GM21381 (cell line): Measurements from ENCODE around the gene DNAJA4.
"Not testable (repeated sequence)": the region's sequence is repeated elsewhere in the genome, so short reads cannot be mapped to it uniquely, and the experiment has no call there.

Experiments used
- ATAC-seq: cut with Tn5 transposase; IDR thresholded peaks from one replicate; pipeline ENCODE4 v1.9.1; 2021; ENCODE audit warnings: mild to moderate bottlenecking, moderate library complexity; ENCODE audit not compliant: unreplicated experiment

DNAJA4 gene

GRCh38 chr15:78243491-78243941, 20.8 kb upstream of the DNAJA4 start:
- ATAC-seq, result no peak

GRCh38 chr15:78244101-78244500, 20.3 kb upstream of the DNAJA4 start:
- ATAC-seq, result no peak

GRCh38 chr15:78244893-78245292, 19.5 kb upstream of the DNAJA4 start:
- no peak for ATAC-seq

- ATAC-seq, result not testable (repeated sequence)
Measured at GRCh38 chr15:78245392-78245791, 19.0 kb upstream of the DNAJA4 start.

- not testable (repeated sequence) for ATAC-seq
Measured at GRCh38 chr15:78245976-78246620, 18.3 kb upstream of the DNAJA4 start.

GRCh38 chr15:78247911-78248310, 16.5 kb upstream of the DNAJA4 start:
- ATAC-seq, result no peak

GRCh38 chr15:78249131-78249530, 15.2 kb upstream of the DNAJA4 start:
- no peak for ATAC-seq

- no peak for ATAC-seq
Measured at GRCh38 chr15:78251136-78251535, 13.2 kb upstream of the DNAJA4 start.

- no peak for ATAC-seq
Measured at GRCh38 chr15:78255421-78256043, 8.8 kb upstream of the DNAJA4 start.

- ATAC-seq, result no peak
Measured at GRCh38 chr15:78256044-78256437, 8.3 kb upstream of the DNAJA4 start.

- no peak for ATAC-seq
Measured at GRCh38 chr15:78257681-78258080, 6.7 kb upstream of the DNAJA4 start.

- ATAC-seq, result no peak
Measured at GRCh38 chr15:78259232-78259631, 5.1 kb upstream of the DNAJA4 start.

GRCh38 chr15:78260489-78260888, 3.9 kb upstream of the DNAJA4 start:
- ATAC-seq, result no peak

GRCh38 chr15:78261062-78261461, 3.3 kb upstream of the DNAJA4 start:
- ATAC-seq, result no peak

GRCh38 chr15:78263351-78263781, 996 bp upstream of the DNAJA4 start:
- no peak for ATAC-seq

- no peak for ATAC-seq
Measured at GRCh38 chr15:78263907-78264303, 457 bp upstream of the DNAJA4 start.

GRCh38 chr15:78265137-78265460, 737 bp downstream of the DNAJA4 start:
- ATAC-seq, result no peak

- no peak for ATAC-seq
Measured at GRCh38 chr15:78265752-78266224, 1.4 kb downstream of the DNAJA4 start.

GRCh38 chr15:78266229-78266628, 1.9 kb downstream of the DNAJA4 start:
- no peak for ATAC-seq

GRCh38 chr15:78266806-78267205, 2.4 kb downstream of the DNAJA4 start:
- ATAC-seq, result no peak

GRCh38 chr15:78272316-78272715, 8.0 kb downstream of the DNAJA4 start:
- no peak for ATAC-seq

- ATAC-seq, result no peak
Measured at GRCh38 chr15:78272776-78273175, 8.4 kb downstream of the DNAJA4 start.

GRCh38 chr15:78274994-78275393, 10.6 kb downstream of the DNAJA4 start:
- ATAC-seq, result no peak
